HG03095 (cell line): ENCODE results near the gene CCL1.
"Not testable (repeated sequence)": the region's sequence is repeated elsewhere in the genome, so short reads cannot be mapped to it uniquely, and the experiment has no call there.

ENCODE experiments used
- ATAC-seq: cut with Tn5 transposase; IDR thresholded peaks from one replicate; pipeline ENCODE4 v1.9.1; 2021; ENCODE audit warnings: moderate library complexity; ENCODE audit not compliant: unreplicated experiment

Gene CCL1

DNA sequence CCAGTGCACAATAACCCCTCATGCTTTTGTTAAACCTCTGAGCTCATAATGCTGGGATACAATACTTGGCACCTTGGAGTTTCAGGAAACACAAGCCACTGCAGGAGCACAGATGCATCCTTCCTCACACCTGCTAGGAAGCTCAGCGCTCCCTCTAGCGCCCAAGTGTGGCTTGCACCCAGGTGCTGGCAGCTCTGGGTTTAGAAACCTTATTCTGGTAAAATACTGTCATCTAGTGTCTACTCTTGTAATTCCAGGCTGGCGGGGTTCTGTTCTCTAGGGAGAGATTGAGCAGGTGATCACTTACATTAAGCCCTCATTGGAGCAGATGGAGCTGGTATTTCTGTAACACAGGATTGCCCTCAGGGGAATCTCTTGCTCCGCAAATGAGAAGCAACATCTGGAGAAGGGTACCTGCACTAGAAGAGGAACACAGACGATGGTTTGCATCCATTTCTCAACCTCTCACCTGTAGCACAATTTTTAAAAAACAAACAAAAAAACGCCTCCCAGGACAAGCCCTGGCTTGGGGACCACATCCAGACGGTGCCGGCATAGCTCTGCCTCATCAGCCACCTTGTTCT is 1.5 kb downstream of the CCL1 start:
- no peak for ATAC-seq

DNA sequence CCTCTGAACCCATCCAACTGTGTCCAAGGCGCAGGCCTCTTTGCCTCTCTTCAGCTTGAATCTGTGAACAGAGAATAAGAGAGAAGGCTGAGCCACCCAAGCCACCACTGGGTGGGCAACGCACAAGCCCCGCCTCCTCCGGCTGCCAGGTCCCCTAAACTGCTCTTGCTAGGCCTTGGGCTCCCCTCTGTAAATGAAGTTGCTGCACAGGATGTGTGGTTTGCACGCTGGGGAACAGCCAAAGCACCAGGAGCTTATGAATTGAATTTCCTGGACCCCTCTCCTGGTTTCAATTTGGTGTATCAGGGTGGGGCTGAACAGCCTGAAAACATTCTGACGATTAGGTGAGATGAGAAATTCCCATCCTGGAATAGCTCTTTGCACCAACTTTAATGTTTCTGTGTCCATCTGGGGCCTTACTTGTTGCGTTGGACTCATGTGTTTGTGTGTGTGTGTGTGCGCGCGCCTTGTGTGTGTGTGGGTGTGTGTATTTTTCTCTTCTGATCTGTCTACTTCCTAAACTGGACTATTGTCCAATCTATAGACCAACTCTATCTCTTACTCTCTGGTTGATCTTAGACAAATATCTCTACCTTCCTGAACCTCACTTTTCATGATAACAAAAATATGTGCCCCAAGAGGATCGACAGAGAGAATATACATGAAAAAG is 2.3 kb downstream of the CCL1 start:
- no peak for ATAC-seq

DNA sequence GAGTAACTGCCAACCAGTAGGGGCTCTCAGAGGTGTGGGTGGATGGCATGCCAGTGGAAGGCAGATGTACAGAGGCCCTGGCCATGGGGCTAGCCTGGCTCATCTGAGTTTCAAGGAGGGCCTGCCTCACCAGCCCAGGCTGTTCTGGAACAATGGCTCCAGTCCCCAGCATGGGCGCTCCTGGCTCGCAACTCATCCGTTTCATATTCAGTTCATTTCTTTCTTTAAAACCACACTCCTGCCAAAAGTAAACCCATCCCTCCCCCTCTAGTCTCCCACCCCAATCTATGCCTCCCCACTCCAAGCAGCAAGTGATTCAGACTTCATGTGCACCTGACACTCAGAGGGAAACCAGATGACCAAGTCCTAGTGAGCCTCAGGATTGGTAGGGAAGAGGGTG is 4.4 kb downstream of the CCL1 start:
- ATAC-seq, result no peak

DNA sequence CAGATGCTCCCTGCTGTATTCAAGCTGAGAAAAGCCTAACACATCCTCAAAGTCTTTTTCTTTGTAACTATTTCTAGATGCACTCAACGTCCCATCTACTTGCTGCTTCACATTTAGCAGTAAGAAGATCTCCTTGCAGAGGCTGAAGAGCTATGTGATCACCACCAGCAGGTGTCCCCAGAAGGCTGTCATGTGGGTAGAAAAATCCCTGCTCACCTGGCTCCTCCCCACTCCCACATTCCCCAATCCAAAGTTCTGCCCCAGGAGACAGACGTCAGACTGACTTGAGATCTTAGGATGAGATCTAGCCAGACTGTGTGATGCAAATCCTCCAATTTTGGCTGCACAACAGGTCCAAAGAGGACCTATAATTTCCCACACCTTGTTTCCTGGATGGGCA is 5.6 kb downstream of the CCL1 start:
- ATAC-seq, result no peak

DNA sequence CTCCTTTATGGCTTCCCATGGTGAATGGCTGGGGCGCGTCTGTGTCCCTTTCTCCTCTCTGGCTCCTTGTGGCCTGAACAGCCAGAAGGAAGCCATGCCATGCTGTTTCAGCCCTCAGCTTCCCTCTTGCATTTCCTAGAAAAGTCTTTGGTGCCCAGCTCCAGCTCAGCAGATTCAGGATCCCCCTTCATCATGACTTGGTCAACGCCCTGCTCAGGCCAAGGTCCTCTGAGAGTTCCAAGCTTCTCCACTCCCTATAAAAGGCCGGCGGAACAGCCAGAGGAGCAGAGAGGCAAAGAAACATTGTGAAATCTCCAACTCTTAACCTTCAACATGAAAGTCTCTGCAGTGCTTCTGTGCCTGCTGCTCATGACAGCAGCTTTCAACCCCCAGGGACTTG is 6.8 kb downstream of the CCL1 start, which contains the start of gene CCL13:
TSS of gene CCL13 (plus strand) at position 287 of the 400 bp plus-strand sequence. CDS start at position 334, 47 bp downstream.
- no peak for ATAC-seq

DNA sequence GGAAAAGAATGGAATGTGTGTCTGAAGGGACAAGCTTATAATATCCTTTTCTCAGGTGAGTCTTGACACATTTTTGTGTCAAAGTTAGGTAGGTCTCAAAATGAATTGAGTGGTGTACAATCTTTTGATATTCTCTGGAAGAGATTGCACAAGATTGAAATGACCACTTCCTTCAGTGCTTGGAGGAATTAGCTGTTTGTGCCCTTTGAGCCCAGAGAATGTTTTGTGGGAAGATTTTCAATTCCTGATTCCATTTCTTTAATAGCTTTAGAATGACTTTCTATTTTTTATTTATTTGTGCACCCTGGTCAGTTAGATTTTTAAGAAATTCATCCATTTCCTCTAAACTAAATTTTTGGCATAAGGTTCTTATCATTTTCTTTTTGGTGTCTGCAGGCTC is 8.4 kb downstream of the CCL1 start:
- ATAC-seq, result no peak

DNA sequence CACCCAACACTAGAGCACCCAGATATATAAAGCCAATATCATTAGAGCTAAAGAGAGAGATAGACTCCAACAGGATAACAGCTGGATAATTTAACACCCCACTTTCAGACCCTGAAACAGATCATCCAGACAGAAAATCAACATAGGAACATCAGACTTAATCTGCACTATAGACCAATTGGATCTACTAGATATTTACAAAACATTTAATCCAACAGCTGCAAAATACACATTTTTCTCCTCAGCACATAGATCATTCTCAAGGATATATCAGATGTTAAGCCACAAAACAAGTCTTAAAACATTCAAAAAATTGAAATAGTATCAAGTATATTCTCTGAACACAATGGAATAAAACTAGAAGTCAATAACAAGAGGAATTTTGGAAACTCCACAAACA is 10.8 kb downstream of the CCL1 start:
- no peak for ATAC-seq

DNA sequence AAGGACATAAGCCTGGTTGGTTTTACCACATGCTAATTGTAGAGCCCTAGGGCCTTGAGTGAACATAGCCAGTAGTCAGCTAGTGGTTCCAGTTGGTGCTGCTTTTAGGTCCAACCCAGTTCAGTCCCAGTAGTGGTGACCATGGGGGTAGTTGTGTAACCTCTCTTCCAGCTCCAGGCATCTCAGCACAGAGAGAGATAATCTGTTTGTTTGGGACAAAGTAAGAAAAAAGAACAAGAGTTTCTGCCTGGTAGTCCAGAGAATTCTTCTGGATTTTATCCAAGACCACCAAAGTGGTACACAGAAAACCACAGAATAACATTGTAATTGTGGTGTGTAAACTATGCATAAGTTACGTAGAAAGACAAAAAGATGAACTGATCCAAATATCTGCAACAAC is 11.9 kb downstream of the CCL1 start:
- no peak for ATAC-seq

DNA sequence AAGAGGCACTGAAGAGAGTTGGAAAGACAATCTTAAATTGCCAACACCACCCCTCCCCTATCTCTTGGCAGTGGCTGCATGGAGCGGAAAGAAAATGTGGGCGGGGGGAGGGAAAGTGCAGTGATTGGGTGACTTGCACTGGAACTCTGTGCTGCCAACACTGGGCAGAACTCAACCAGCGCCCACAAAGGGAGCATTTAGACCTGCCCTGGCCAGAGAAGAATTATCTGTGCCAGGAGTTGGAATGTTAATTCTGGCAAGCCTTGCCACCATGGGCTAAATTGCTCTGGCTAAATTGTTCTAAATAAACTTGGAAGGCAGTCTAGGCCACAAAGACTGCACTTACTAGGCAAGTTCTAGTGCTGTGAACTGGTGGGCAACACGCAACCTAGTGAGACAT is 13.3 kb downstream of the CCL1 start:
- ATAC-seq, result no peak

DNA sequence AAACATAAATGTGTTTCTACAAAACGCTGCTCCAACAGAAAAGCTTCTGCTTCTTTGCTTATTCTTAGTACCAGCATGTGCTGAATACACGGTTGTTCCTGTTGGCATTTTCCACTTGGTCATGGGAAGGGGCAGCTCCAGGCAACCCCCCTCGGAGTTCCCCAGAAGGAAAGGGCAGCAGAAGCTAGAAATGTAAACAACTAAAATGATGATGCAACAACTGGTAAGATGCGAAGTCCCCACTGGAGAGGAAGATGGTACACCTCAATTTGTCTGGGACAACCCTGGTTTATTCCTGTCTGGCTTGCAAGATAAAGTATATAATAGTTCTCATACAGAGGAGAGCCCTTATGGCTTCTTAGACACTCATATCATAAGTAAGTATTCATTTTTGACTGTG is 16.0 kb downstream of the CCL1 start:
- no peak for ATAC-seq

DNA sequence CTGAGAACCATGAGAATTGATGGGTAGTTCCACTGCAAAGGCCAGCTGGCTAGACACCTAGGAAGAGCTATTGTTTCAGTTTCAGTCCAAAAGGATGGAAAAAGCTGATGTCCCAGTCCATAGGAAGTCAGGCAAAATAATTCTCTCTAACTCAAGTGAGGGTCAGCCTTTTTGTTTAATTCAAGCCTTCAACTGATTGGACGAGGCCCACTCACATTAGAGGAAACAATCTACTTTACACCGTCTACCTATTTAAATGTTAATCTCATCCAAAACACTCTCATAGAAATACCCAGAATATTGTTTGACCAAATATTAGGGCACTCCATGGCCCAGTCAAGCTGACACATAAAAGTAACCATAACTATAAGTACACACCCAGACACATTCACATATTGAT is 21.1 kb downstream of the CCL1 start:
- no peak for ATAC-seq

DNA sequence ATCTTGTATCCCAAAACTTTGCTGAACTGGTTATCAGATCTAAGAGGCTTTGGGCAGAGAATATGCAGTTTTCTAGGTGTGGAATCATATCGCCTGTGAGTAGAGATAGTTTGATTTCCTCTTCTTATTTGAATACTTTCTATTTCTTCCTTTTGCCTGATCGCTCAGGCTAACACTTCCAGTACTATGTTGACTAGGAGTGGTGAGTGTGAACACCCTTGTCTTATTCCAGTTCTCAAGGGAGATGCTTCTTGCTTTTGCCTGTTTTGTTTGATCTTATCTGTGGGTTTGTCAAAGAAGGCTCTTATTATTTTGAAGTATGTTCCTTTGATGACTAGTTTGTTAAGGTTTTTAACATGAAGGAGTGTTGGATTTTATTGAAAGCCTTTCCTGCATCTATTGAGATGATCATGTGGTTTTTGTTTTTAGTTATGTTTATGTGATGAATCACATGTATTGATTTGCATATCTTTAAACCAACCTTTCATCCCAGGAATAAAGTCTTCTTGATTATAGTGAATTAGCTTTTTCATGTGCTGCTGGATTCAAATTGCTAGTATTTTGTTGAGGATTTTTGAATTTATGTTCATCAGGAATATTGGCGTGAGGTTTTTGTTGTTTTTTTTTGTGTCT is 23.8 kb downstream of the CCL1 start:
- ATAC-seq, result no peak

DNA sequence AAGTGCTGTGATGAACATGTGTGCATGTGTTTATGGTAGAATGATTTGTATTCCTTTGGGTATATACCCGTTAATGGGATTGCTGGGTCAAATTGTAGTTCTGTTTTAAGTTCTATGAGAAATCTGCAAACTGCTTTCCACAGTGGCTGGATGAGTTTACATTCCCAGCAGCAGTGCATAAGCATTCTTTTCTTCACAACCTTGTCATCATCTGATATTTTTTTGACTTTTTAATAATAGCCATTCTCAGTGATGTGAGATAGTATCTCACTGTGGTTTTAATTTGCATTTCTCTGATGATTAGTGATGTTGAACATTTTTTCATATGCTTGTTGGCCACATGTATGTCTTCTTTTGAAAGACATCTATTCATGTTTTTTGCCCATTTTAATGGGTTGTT is 25.3 kb downstream of the CCL1 start:
- no peak for ATAC-seq

DNA sequence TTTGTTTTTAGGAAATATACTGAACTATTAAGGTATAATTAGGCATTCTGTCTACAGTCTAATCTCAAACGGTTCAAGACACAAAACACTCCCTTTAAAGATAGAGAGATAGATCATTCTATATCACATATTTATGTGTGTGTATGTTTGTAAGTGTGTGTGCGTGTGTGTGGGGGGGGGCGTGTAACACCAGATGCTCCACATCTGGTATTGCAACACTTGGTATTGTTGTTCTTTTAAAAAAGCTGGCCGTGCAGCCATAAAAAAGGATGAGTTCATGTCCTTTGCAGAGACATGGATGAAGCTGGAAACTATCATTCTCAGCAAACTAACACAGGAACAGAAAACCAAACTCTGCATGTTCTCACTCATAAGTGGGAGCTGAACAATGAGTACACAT is 35.5 kb downstream of the CCL1 start:
- ATAC-seq, result not testable (repeated sequence)

DNA sequence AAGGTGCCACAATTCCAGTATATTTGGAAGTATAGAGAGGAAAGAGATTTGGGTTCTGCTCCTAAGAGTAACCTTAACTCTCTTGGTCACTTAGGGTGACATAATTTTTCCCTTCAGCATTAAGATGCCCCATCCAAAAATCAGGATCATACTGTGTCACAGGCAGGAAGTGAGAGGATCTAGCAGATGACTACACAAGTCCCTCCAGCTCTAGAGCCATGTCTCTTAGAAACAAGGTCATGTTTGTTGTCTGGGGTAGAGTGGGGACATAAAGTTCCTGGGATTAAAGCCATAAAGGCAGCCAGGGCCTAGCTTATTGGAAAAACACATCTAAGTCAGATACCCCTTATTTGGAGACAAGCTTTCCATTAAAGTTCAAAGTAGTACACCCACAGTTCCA is 41.1 kb downstream of the CCL1 start:
- ATAC-seq, result no peak

DNA sequence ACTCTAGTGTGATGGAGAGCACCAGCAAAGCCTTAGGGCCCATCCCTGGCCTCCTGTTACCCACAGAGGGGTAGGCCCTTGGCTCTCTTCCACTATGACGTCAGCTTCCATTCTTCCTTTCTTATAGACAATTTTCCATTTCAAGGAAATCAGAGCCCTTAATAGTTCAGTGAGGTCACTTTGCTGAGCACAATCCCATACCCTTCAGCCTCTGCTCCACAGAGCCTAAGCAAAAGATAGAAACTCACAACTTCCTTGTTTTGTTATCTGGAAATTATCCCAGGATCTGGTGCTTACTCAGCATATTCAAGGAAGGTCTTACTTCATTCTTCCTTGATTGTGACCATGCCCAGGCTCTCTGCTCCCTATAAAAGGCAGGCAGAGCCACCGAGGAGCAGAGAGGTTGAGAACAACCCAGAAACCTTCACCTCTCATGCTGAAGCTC is 44.0 kb downstream of the CCL1 start, which contains the start of gene CCL8:
TSS of gene CCL8 (plus strand) at position 397 of the 445 bp plus-strand sequence. CDS start 67 bp downstream, outside the sequence.
- ATAC-seq, result no peak

DNA sequence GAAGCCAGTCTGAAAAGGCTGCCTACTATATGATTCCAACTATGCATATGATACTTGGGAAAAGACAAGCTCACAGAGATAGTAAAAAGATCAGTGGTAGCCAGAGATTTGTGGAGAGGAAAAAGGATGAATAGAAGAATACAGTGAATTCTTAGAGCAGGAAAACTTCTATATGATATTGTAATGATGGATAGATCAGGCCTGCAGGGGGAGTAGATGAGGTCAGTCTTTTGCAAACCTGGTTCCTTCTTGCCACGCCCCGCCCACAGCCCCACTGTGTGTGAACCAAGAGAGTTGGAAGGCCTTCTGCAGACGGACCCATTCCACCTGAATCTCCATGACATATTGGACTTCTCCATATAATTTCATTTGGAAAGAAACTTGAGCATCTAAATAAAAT is 44.6 kb downstream of the CCL1 start:
- ATAC-seq, result no peak

DNA sequence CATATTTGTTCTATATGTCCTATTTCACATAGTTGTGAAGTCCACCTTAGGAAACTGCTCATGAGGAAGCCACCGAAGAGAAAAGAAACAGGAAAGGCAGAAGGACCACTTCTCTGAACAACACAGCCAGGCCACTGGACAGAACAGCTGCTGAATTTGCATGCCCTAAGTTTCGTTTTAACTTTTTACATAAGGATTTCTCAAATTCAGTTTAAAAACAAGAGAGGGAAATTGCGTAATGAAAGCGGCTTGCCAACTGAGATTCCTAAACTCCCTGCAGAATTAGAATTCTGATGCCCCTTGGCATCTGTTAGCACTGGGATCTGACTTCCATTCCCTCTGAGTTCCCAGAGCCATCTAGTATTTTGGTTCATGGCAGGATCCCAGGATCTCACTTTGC is 48.8 kb downstream of the CCL1 start:
- ATAC-seq, result no peak

DNA sequence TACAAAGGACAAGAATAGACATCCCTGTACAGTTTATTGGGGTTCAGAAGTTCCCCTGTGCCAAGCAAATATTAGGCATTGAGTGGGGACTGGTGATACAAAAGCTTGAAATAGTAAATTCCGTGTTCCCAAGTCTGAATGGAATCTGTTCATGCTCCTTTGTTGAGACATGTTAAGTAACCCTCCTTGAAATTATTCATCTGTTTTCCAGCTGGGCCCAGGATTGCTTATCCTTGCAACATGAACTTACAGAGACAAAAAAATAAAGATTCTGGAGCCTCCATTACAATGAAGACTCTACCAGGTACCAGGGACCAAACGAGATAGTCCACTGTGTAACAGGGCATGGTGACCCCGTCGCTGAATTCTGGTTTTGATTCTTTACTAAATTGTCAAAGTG is 49.9 kb downstream of the CCL1 start:
- no peak for ATAC-seq

DNA sequence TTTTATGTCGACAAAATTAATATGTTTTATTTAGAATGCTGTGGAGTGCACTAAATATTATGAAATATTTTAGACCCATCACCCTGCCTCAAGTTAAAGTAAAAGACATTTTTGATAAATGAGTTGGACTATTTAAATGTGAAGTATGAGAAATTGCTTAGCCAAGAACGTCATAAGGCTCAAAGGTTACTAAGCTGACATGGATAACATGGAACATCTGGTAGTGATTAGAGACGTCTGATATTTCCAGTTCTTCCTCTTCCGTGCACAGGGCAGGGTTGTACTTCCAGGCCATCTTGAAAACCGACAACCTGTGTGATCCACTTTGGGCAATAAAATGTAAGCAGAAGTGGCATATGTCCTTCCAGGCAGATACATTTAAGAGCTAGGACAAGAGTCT is 51.0 kb downstream of the CCL1 start:
- ATAC-seq, result no peak

DNA sequence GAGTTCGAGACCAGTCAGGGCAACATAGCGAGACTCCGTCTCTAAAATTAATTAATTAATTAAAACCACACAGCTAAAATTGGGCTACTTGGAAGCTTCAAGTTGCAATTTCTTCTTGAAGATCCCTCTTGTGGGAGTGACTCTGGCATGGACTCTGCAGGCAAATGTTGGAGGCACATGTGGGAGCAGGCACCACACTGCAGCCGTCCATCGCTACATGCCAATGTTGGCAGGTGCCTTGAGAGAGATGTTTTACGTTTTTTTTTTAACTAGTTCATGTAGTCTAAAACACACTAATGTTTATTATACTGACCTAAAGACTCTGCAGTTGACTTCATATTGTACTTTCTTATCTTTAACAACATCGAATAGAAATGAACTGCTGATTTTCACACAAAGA is 51.7 kb downstream of the CCL1 start:
- no peak for ATAC-seq
